Measurements from ENCODE around the gene ZNF485.

DNA sequence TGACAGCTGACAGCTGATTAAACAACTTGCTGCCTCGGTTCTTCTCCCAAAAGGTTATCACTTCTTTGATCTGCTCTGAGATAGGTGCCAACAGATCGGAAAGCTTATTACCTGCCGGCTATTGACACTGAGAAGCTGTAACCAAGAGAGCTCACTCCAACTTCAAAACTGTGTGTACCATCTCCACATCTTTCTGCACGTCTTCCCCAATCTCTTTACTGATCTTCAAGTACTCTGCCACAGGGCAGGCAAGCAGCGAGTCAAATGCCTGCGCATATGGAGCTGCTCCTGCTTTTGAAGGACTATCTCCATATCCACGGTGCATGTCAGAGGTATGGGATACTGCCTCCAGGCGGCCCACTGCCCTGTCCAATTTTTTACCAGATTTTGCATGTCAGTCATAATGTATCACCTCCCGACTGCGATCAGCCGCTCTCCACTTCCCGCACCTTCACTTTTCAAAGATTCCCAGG, 352 bp upstream of the ZNF485 start:
- TF ChIP-seq, protein P1, sequence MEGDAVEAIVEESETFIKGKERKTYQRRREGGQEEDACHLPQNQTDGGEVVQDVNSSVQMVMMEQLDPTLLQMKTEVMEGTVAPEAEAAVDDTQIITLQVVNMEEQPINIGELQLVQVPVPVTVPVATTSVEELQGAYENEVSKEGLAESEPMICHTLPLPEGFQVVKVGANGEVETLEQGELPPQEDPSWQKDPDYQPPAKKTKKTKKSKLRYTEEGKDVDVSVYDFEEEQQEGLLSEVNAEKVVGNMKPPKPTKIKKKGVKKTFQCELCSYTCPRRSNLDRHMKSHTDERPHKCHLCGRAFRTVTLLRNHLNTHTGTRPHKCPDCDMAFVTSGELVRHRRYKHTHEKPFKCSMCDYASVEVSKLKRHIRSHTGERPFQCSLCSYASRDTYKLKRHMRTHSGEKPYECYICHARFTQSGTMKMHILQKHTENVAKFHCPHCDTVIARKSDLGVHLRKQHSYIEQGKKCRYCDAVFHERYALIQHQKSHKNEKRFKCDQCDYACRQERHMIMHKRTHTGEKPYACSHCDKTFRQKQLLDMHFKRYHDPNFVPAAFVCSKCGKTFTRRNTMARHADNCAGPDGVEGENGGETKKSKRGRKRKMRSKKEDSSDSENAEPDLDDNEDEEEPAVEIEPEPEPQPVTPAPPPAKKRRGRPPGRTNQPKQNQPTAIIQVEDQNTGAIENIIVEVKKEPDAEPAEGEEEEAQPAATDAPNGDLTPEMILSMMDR (IDR thresholded peaks at IDR 0.05), result no peak
- TF ChIP-seq, protein P2, sequence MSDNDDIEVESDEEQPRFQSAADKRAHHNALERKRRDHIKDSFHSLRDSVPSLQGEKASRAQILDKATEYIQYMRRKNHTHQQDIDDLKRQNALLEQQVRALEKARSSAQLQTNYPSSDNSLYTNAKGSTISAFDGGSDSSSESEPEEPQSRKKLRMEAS (IDR thresholded peaks at IDR 0.05), result no peak
- TF ChIP-seq POLR2A (IDR thresholded peaks at IDR 0.05; ENCODE audit: low read length), result no peak
- TF ChIP-seq SREBF2 (IDR thresholded peaks at IDR 0.05), result no peak
- TF ChIP-seq ESRRA (IDR thresholded peaks at IDR 0.05; ENCODE audit: borderline replicate concordance, low read length), result no peak
- no peak for TF ChIP-seq JUN (IDR thresholded peaks at IDR 0.05)
- TF ChIP-seq CHD2 (IDR thresholded peaks at IDR 0.05; ENCODE audit: low read length, partially characterized antibody), result no peak
- TF ChIP-seq, protein P3, sequence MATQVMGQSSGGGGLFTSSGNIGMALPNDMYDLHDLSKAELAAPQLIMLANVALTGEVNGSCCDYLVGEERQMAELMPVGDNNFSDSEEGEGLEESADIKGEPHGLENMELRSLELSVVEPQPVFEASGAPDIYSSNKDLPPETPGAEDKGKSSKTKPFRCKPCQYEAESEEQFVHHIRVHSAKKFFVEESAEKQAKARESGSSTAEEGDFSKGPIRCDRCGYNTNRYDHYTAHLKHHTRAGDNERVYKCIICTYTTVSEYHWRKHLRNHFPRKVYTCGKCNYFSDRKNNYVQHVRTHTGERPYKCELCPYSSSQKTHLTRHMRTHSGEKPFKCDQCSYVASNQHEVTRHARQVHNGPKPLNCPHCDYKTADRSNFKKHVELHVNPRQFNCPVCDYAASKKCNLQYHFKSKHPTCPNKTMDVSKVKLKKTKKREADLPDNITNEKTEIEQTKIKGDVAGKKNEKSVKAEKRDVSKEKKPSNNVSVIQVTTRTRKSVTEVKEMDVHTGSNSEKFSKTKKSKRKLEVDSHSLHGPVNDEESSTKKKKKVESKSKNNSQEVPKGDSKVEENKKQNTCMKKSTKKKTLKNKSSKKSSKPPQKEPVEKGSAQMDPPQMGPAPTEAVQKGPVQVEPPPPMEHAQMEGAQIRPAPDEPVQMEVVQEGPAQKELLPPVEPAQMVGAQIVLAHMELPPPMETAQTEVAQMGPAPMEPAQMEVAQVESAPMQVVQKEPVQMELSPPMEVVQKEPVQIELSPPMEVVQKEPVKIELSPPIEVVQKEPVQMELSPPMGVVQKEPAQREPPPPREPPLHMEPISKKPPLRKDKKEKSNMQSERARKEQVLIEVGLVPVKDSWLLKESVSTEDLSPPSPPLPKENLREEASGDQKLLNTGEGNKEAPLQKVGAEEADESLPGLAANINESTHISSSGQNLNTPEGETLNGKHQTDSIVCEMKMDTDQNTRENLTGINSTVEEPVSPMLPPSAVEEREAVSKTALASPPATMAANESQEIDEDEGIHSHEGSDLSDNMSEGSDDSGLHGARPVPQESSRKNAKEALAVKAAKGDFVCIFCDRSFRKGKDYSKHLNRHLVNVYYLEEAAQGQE (IDR thresholded peaks at IDR 0.05), result no peak
- TF ChIP-seq, protein P4, sequence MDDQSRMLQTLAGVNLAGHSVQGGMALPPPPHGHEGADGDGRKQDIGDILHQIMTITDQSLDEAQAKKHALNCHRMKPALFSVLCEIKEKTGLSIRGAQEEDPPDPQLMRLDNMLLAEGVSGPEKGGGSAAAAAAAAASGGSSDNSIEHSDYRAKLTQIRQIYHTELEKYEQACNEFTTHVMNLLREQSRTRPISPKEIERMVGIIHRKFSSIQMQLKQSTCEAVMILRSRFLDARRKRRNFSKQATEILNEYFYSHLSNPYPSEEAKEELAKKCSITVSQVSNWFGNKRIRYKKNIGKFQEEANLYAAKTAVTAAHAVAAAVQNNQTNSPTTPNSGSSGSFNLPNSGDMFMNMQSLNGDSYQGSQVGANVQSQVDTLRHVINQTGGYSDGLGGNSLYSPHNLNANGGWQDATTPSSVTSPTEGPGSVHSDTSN (IDR thresholded peaks at IDR 0.05), result no peak
- TF ChIP-seq ZSCAN20 (CRISPR knock-in tag; IDR thresholded peaks at IDR 0.05), result no peak
- no peak for TF ChIP-seq HOXA7 (CRISPR knock-in tag; IDR thresholded peaks at IDR 0.05)
- TF ChIP-seq SMC3 (IDR thresholded peaks at IDR 0.05), result no peak
- no peak for TF ChIP-seq FOSL2 (IDR thresholded peaks at IDR 0.05)
- no peak for TF ChIP-seq FOSL2 (CRISPR knock-in tag; IDR thresholded peaks at IDR 0.05)

Data from A549 (cell line).